ENCODE measurements around the gene EIF3L. TPM values are rescaled to one million over a fixed set of nuclear protein-coding genes. Genes with fewer than 3 reads are reported as not detected.

Gene EIF3L
- total RNA-seq, 1 experiment from 2014 or later, result 739 TPM

DNA sequence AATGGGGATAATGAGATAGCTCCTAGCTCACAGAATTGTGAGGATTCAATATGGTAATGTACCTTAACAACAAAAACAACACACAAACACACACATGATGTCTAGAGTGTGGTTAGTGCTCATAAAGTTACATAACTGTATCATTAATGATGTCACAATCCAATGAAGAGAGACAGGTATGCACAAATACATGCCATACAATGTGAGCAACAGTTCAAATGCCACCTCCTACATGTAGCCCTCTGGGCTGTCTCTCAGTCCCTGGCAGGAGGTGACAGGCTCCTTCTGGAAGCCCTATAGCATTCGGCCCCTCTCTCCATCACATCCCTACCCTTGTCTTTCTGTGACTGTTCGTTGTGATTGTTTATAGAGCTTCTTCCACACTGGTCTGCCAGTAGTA is 48.6 kb downstream of the EIF3L start:
- H4K91ac ChIP-seq (ENCODE audit: insufficient read length, low read depth, low read length), result no peak overlapping the region
- no peak overlapping the region for H3K27ac ChIP-seq (ENCODE audit: insufficient read length, low read depth, low read length)
- H2AFZ ChIP-seq (ENCODE audit: low read length), result no peak overlapping the region
- TF ChIP-seq, protein P1, sequence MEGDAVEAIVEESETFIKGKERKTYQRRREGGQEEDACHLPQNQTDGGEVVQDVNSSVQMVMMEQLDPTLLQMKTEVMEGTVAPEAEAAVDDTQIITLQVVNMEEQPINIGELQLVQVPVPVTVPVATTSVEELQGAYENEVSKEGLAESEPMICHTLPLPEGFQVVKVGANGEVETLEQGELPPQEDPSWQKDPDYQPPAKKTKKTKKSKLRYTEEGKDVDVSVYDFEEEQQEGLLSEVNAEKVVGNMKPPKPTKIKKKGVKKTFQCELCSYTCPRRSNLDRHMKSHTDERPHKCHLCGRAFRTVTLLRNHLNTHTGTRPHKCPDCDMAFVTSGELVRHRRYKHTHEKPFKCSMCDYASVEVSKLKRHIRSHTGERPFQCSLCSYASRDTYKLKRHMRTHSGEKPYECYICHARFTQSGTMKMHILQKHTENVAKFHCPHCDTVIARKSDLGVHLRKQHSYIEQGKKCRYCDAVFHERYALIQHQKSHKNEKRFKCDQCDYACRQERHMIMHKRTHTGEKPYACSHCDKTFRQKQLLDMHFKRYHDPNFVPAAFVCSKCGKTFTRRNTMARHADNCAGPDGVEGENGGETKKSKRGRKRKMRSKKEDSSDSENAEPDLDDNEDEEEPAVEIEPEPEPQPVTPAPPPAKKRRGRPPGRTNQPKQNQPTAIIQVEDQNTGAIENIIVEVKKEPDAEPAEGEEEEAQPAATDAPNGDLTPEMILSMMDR (conservative IDR thresholded peaks at IDR 0.05), result no peak
- peaks cover 12% of the 10 kb centered on the region; the same call in 1 of the 2 replicates for H3K4me1 ChIP-seq (ENCODE audit: insufficient read depth, low read length)
- H3K4ac ChIP-seq (ENCODE audit: low read depth, low read length), result no peak overlapping the region
- H4K8ac ChIP-seq (replicated peaks; ENCODE audit: insufficient read length, low read depth, low read length), result no peak overlapping the region
- WGBS (ENCODE audit: extremely low coverage, insufficient read length, low lambda C conversion rate), result no CpG with 5 or more reads among the region's 2 CpGs
- H3K79me1 ChIP-seq (ENCODE audit: insufficient read depth, low read depth, low read length, poor library complexity, severe bottlenecking), result no peaks in the 10 kb centered on the region
- no peaks in the 10 kb centered on the region for H3K9me3 ChIP-seq (ENCODE audit: control insufficient read depth, low read depth, low read length)
- no peak overlapping the region for H3K14ac ChIP-seq (ENCODE audit: insufficient read depth, low read length)
- no peak overlapping the region for H3K4me3 Mint-ChIP-seq
- peaks cover 42 to 51% of the 10 kb centered on the region in 2 experiments for H3K4me1 Mint-ChIP-seq
- no peaks in the 10 kb centered on the region for H3K23me2 ChIP-seq (ENCODE audit: insufficient read length, low read depth, low read length, poor library complexity, severe bottlenecking)
- H3K4me2 ChIP-seq (ENCODE audit: insufficient read depth, insufficient read length, low read length), result no peak overlapping the region
- no peak overlapping the region for H2BK15ac ChIP-seq (ENCODE audit: low read depth, low read length)
- no peak overlapping the region for H2BK5ac ChIP-seq (ENCODE audit: insufficient read length, low read length)
- no peaks in the 10 kb centered on the region for H4K20me1 ChIP-seq (ENCODE audit: control insufficient read depth, insufficient read depth, insufficient read length)
- peaks cover 0 to 2% (median under 1%) of the 10 kb centered on the region in 3 experiments; a peak in 4 of 7 replicates for H3K36me3 Mint-ChIP-seq (ENCODE audit: insufficient read depth in 1 of 3, low read depth in 3 of 3)
- H2BK120ac ChIP-seq (ENCODE audit: low read depth, low read length, poor library complexity, severe bottlenecking), result no peak overlapping the region
- no peak overlapping the region for H3K23ac ChIP-seq (ENCODE audit: insufficient read length, low read depth, low read length)
- H3K27me3 Mint-ChIP-seq (ENCODE audit: low read depth), result no peaks in the 10 kb centered on the region
- no peaks in the 10 kb centered on the region for H3K79me2 ChIP-seq (ENCODE audit: insufficient read depth, low read length)
- no peak overlapping the region for H4K5ac ChIP-seq (ENCODE audit: insufficient read length, low read depth, low read length)
- H3K9ac ChIP-seq (ENCODE audit: extremely low read depth, insufficient read length, low read length), result no peak overlapping the region
- no peaks in the 10 kb centered on the region for H3K27me3 ChIP-seq (ENCODE audit: insufficient read depth, low read length)
- H3K56ac ChIP-seq (ENCODE audit: insufficient read length, low read depth, low read length), result no peak overlapping the region
- no peak overlapping the region for H2AK5ac ChIP-seq (ENCODE audit: insufficient read length, low read length)
- H3K27ac Mint-ChIP-seq, result peak overlapping the region in 2 of 3 experiments; percentile 33 to 76; a peak in 2 of 7 replicates
- no peak overlapping the region for H2BK12ac ChIP-seq (ENCODE audit: insufficient read length, low read depth, low read length)
- no peak overlapping the region for H2BK20ac ChIP-seq (ENCODE audit: low read depth, low read length, poor library complexity, severe bottlenecking)
- no peaks in the 10 kb centered on the region for H3K9me3 Mint-ChIP-seq
- no peak overlapping the region for H3T11ph ChIP-seq (ENCODE audit: low read length)
- DNase-seq, result no peak
- H3K18ac ChIP-seq (ENCODE audit: insufficient read length, low read depth, low read length), result no peak overlapping the region

Data from H9 (cell line).